Left hindlimb (tissue), 1 donor: ENCODE results near the gene ZNF593.

Source experiments
- DNase-seq: peaks from one replicate; pipeline ENCODE4 v3.0.0-alpha.2; 2018

The ZNF593 gene

GRCh38 chr1:26171084-26172072, 1.7 kb downstream of the ZNF593 start, which contains the start of gene ZNF593OS:
TSS of gene ZNF593OS (minus strand) at chr1:26171832. CDS start at chr1:26171661, 171 bp downstream.
- no peak for DNase-seq

GRCh38 chr1:26175346-26175745, 5.6 kb downstream of the ZNF593 start:
- DNase-seq, result no peak

GRCh38 chr1:26177182-26177684, 7.5 kb downstream of the ZNF593 start, which contains the start of gene CNKSR1:
TSS of gene CNKSR1 (plus strand) at chr1:26177491. CDS start at chr1:26177548, 57 bp downstream.
- DNase-seq, result no peak

- DNase-seq, result no peak
These were observed 10.3 kb downstream of the ZNF593 start for GRCh38 chr1:26180010-26180506.

- DNase-seq, result no peak
These were observed 12.1 kb downstream of the ZNF593 start for GRCh38 chr1:26181586-26182382.

- DNase-seq, result no peak
These were observed 12.6 kb downstream of the ZNF593 start for GRCh38 chr1:26182383-26182696.

- DNase-seq, result no peak
These were observed 14.4 kb downstream of the ZNF593 start for GRCh38 chr1:26184086-26184485.

GRCh38 chr1:26184883-26185282, 15.2 kb downstream of the ZNF593 start:
- no peak for DNase-seq

GRCh38 chr1:26187882-26188281, 18.2 kb downstream of the ZNF593 start:
- DNase-seq, result no peak

GRCh38 chr1:26188477-26188876, 18.8 kb downstream of the ZNF593 start:
- DNase-seq, result no peak

GRCh38 chr1:26189331-26189730, 19.6 kb downstream of the ZNF593 start:
- no peak for DNase-seq

- no peak for DNase-seq
These were observed 20.1 kb downstream of the ZNF593 start for GRCh38 chr1:26189751-26190275.

GRCh38 chr1:26190373-26190987, 20.8 kb downstream of the ZNF593 start, which contains the start of gene CATSPER4:
TSS of gene CATSPER4 (plus strand) at chr1:26190602. CDS start at chr1:26190628, 26 bp downstream.
- DNase-seq, result no peak

GRCh38 chr1:26191739-26192138, 22.0 kb downstream of the ZNF593 start:
- DNase-seq, result no peak

GRCh38 chr1:26195805-26196204, 26.1 kb downstream of the ZNF593 start:
- DNase-seq, result no peak

- DNase-seq, result no peak
These were observed 27.6 kb downstream of the ZNF593 start for GRCh38 chr1:26197301-26197700.

- DNase-seq, result no peak
These were observed 28.1 kb downstream of the ZNF593 start for GRCh38 chr1:26197813-26198212.

GRCh38 chr1:26200413-26200812, 30.7 kb downstream of the ZNF593 start:
- DNase-seq, result no peak

GRCh38 chr1:26203642-26204318, 34.1 kb downstream of the ZNF593 start:
- no peak for DNase-seq

- DNase-seq, result no peak
These were observed 40.6 kb downstream of the ZNF593 start for GRCh38 chr1:26210147-26210870.

GRCh38 chr1:26212726-26213125, 43.0 kb downstream of the ZNF593 start:
- DNase-seq, result no peak
